Measurements from ENCODE around the gene MSI2. TPM values are rescaled to one million over a fixed set of nuclear protein-coding genes. Genes with fewer than 3 reads are reported as not detected.

MSI2 gene
- total and polyA plus RNA-seq, 2 donors (not counting 3 experiments of a cell fraction or from before 2014, with no cell fraction given): 20.9 to 59.3 TPM

- H3K79me2 ChIP-seq (ENCODE audit: control insufficient read depth, insufficient read depth, low read length): no peaks in the 10 kb centered on the region
- H3K4me3 ChIP-seq (replicated peaks in 1 of 3; ENCODE audit: insufficient read depth in 1 of 3, low read depth in 1 of 3, low read length in 3 of 3): no peak overlapping the region
- no peak for FAIRE-seq
- H2AFZ ChIP-seq (ENCODE audit: low read depth, low read length): no peak overlapping the region
- H3K27ac ChIP-seq (ENCODE audit: insufficient read depth, low read depth, low read length): no peak overlapping the region
- H3K9ac ChIP-seq (replicated peaks; ENCODE audit: extremely low read depth, insufficient read depth, low read length): no peak overlapping the region
- no peak overlapping the region for H3K4me2 ChIP-seq (ENCODE audit: insufficient read depth, low read length)
- no peaks in the 10 kb centered on the region for H3K9me1 ChIP-seq (replicated peaks; ENCODE audit: control insufficient read depth, extremely low read depth, insufficient read depth, low read length)
- no peaks in the 10 kb centered on the region for H3K36me3 ChIP-seq (ENCODE audit: control insufficient read depth in 2 of 2, extremely low read depth in 1 of 2, insufficient read depth in 2 of 2, low read length in 2 of 2)
- H3K4me1 ChIP-seq (ENCODE audit: control insufficient read depth, extremely low read depth, insufficient read depth, low read length): no peaks in the 10 kb centered on the region
- no peaks in the 10 kb centered on the region for H3K9me3 ChIP-seq (replicated peaks; ENCODE audit: control insufficient read depth, insufficient read depth, low read length)
- intact Hi-C loops (cut with micrococcal nuclease): no loop called here
- no peak for TF ChIP-seq POLR2A (IDR thresholded peaks at IDR 0.05; ENCODE audit: low read depth, low read length)
- no peak for TF ChIP-seq MYC (IDR thresholded peaks at IDR 0.05; ENCODE audit: low read depth, low read length)
- TF ChIP-seq, protein P1, sequence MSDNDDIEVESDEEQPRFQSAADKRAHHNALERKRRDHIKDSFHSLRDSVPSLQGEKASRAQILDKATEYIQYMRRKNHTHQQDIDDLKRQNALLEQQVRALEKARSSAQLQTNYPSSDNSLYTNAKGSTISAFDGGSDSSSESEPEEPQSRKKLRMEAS (IDR thresholded peaks at IDR 0.05; ENCODE audit: insufficient read depth, insufficient read length): no peak
- no peak for TF ChIP-seq JUN (IDR thresholded peaks at IDR 0.05; ENCODE audit: borderline replicate concordance, insufficient read depth, insufficient read length, low read depth)
- no peak for TF ChIP-seq EZH2 (IDR thresholded peaks at IDR 0.05; ENCODE audit: borderline replicate concordance, low read depth, low read length, severe bottlenecking)
- no peak for TF ChIP-seq CTCF (IDR thresholded peaks at IDR 0.05; ENCODE audit: extremely low read depth in 1 of 2, insufficient read depth in 1 of 2, low read depth in 1 of 2, low read length in 2 of 2)
- no peak for TF ChIP-seq FOS (IDR thresholded peaks at IDR 0.05; ENCODE audit: borderline replicate concordance, insufficient read depth, low read length)
- no peak for TF ChIP-seq GATA2 (IDR thresholded peaks at IDR 0.05; ENCODE audit: insufficient read depth, insufficient read length, low read depth, low read length)
- no peak for TF ChIP-seq POLR2AphosphoS5 (IDR thresholded peaks at IDR 0.05; ENCODE audit: insufficient read depth, low read depth, low read length)
- H4K20me1 ChIP-seq (replicated peaks; ENCODE audit: control insufficient read depth, extremely low read depth, insufficient read depth, low read length): peaks cover 7% of the 10 kb centered on the region
- dilution Hi-C loops (cut with MboI; ENCODE audit: extremely low pct_ligation_motif_present, low sequenced_read_pairs): no loop called here
- no peaks in the 10 kb centered on the region for H3K27me3 ChIP-seq (ENCODE audit: control insufficient read depth in 2 of 2, insufficient read depth in 2 of 2, low read length in 2 of 2)
- BruUV-seq (replicated peaks): no TSS peak
- ChIA-PET CTCF (no interaction called here), POLR2A (no interaction called here)
- DNase-seq (ENCODE audit: low read depth, low spot score): no peak
These were observed 159.5 kb downstream of the MSI2 start for GRCh38 chr17:57415751-57416207.

Measured in endothelial cell of umbilical vein (primary cell).